Stomach (tissue), 4 donors: Measurements from ENCODE around the gene KLF13.

Experiments used
- POLR2A ChIP-seq, 4 donors: fragments of 450-650 bp; IDR thresholded peaks; one replicate each; pipeline ENCODE4 v1.6.1; 2016; ENCODE audit warnings: antibody characterized with exemption in 4 of 4, control low read depth in 2 of 4, mild to moderate bottlenecking in 1 of 4, moderate library complexity in 1 of 4
- POLR2AphosphoS5 ChIP-seq, 3 donors: sonication (generic); formaldehyde crosslinking; IDR thresholded peaks; one replicate each; pipeline ENCODE4 v1.6.1; 2016; ENCODE audit warnings: antibody characterized with exemption in 3 of 3
- TF ChIP-seq, protein P1 (sequence below), 7 experiments: fragments of 450-650 bp in 4 of 7; fragments of 200-600 bp in 3 of 7; sonication (generic) in 3 of 7; IDR thresholded peaks; one replicate each; pipeline ENCODE4 v1.5.1; 2016 to 2019; ENCODE audit warnings: antibody characterized with exemption in 7 of 7, control low read depth in 2 of 7, mild to moderate bottlenecking in 1 of 7

- TF ChIP-seq POLR2A (IDR thresholded peaks at IDR 0.05) (no peak), POLR2AphosphoS5 (IDR thresholded peaks at IDR 0.05) (no peak)
- TF ChIP-seq, protein P1, sequence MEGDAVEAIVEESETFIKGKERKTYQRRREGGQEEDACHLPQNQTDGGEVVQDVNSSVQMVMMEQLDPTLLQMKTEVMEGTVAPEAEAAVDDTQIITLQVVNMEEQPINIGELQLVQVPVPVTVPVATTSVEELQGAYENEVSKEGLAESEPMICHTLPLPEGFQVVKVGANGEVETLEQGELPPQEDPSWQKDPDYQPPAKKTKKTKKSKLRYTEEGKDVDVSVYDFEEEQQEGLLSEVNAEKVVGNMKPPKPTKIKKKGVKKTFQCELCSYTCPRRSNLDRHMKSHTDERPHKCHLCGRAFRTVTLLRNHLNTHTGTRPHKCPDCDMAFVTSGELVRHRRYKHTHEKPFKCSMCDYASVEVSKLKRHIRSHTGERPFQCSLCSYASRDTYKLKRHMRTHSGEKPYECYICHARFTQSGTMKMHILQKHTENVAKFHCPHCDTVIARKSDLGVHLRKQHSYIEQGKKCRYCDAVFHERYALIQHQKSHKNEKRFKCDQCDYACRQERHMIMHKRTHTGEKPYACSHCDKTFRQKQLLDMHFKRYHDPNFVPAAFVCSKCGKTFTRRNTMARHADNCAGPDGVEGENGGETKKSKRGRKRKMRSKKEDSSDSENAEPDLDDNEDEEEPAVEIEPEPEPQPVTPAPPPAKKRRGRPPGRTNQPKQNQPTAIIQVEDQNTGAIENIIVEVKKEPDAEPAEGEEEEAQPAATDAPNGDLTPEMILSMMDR (IDR thresholded peaks at IDR 0.05): no peak
Observed at GRCh38 chr15:31303726-31304648, 22.6 kb upstream of the KLF13 start.
